AG09309 (cell line): Measurements from ENCODE around the gene POLE.
A peak's percentile ranks its signal among the peaks of the same experiment; 100 is the strongest.

Experiments
- DNase-seq: peaks from one replicate; pipeline ENCODE4 v3.0.0-alpha.2; 2010; ENCODE audit warnings: low read depth
- H3K4me3 ChIP-seq: 2 replicates; pipeline ENCODE4 v1.5.1; 2011; ENCODE audit warnings: mild to moderate bottlenecking, low read depth, low read length, moderate library complexity; ENCODE audit not compliant: control insufficient read depth
- CTCF ChIP-seq: IDR thresholded peaks from 2 replicates; pipeline ENCODE4 v1.5.1; 2011; ENCODE audit warnings: mild to moderate bottlenecking, low read depth, low read length, inconsistent platforms; ENCODE audit not compliant: insufficient read depth, control insufficient read depth; ENCODE audit errors: missing control alignments

The POLE gene

GRCh38 chr12:132639956-132640520, 47.1 kb downstream of the POLE start:
- TF ChIP-seq CTCF = no peak
- no peak for DNase-seq
- no peak overlapping the region for H3K4me3 ChIP-seq

GRCh38 chr12:132638541-132639408, 48.4 kb downstream of the POLE start:
- peak; percentile 88 for TF ChIP-seq CTCF

GRCh38 chr12:132637811-132638210, 49.3 kb downstream of the POLE start:
- H3K4me3 ChIP-seq = no peak overlapping the region
- no peak for DNase-seq
- no peak for TF ChIP-seq CTCF

More at GRCh38 chr12:132638541-132639408, 48.4 kb downstream of the POLE start:
- H3K4me3 ChIP-seq = no peak overlapping the region
- peak; percentile 28 for DNase-seq

- DNase-seq = no peak
- no peak for TF ChIP-seq CTCF
- no peak overlapping the region for H3K4me3 ChIP-seq
These were observed 51.8 kb downstream of the POLE start for GRCh38 chr12:132635076-132635955.

- DNase-seq = no peak
- TF ChIP-seq CTCF = no peak
These were observed 52.6 kb downstream of the POLE start for GRCh38 chr12:132634411-132634990.

GRCh38 chr12:132633901-132634300, 53.2 kb downstream of the POLE start:
- TF ChIP-seq CTCF = no peak
- DNase-seq = no peak
- H3K4me3 ChIP-seq = no peak overlapping the region

More at GRCh38 chr12:132634411-132634990, 52.6 kb downstream of the POLE start:
- H3K4me3 ChIP-seq = no peak overlapping the region
